ENCODE data around the gene MYO1E. TPM values are rescaled to one million over a fixed set of nuclear protein-coding genes. Genes with fewer than 3 reads are reported as not detected.

Gene MYO1E
- total and polyA plus RNA-seq, 4 donors: 6.7 to 70.9 (median 21.6) TPM

DNA sequence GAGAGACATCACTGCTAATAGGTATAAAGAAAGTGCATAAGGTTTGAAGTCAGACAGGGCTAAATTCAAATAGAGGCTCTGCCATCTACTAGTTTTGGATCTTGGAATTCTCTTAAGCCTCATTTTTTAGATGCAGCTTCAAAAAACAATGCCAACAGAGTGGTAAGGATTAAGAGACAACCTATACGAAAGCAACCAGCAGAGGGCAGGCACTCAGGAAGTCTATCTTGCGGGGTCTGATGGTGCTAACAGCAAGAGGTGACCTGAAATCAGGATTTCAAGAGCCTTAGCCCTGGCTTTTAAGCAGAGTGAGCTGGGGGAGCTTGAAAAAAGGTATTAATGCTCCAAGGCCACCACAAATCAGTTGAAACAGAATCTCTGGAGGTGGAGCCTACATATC is 125.3 kb downstream of the MYO1E start:
- 5% methylated on average over 2 of the region's 2 CpGs for WGBS

More for the DNA sequence above, 125.3 kb downstream of the MYO1E start:
- Histone ChIP-seq H3K36me3 (ENCODE audit: control insufficient read depth in 4 of 4, insufficient read depth in 3 of 4, low read depth in 1 of 4, low read length in 3 of 4) (peaks cover 0 to 13% (median 2%) of the 10 kb centered on the region in 4 donors), H3K9ac (ENCODE audit: low read depth in 1 of 2, low read length in 2 of 2) (no peak overlapping the region), H3K27ac (ENCODE audit: low read depth in 1 of 2, low read length in 2 of 2) (no peak overlapping the region), H3K27me3 (ENCODE audit: control insufficient read depth in 4 of 4, insufficient read depth in 4 of 4, low read length in 3 of 4) (no peaks in the 10 kb centered on the region), H3K4me3 (ENCODE audit: low read depth in 1 of 3, low read length in 3 of 3) (no peak overlapping the region), H3K4me1 (ENCODE audit: control insufficient read depth in 4 of 4, insufficient read depth in 4 of 4, low read length in 3 of 4) (peaks cover 3 to 11% (median 9%) of the 10 kb centered on the region in 4 donors), H3K9me3 (ENCODE audit: control insufficient read depth in 4 of 4, low read length in 3 of 4) (no peaks in the 10 kb centered on the region)
- TF ChIP-seq HNF4G (IDR thresholded peaks at IDR 0.05): no peak
- no peak for TF ChIP-seq GABPA (IDR thresholded peaks at IDR 0.05 in 1 of 2, conservative IDR thresholded peaks at IDR 0.05 in 1 of 2)
- TF ChIP-seq FOXA2 (IDR thresholded peaks at IDR 0.05): no peak
- no peak for TF ChIP-seq EGR1 (IDR thresholded peaks at IDR 0.05; ENCODE audit: low read depth in 2 of 2)
- TF ChIP-seq TAF1 (conservative IDR thresholded peaks at IDR 0.05): no peak
- TF ChIP-seq, protein P1, sequence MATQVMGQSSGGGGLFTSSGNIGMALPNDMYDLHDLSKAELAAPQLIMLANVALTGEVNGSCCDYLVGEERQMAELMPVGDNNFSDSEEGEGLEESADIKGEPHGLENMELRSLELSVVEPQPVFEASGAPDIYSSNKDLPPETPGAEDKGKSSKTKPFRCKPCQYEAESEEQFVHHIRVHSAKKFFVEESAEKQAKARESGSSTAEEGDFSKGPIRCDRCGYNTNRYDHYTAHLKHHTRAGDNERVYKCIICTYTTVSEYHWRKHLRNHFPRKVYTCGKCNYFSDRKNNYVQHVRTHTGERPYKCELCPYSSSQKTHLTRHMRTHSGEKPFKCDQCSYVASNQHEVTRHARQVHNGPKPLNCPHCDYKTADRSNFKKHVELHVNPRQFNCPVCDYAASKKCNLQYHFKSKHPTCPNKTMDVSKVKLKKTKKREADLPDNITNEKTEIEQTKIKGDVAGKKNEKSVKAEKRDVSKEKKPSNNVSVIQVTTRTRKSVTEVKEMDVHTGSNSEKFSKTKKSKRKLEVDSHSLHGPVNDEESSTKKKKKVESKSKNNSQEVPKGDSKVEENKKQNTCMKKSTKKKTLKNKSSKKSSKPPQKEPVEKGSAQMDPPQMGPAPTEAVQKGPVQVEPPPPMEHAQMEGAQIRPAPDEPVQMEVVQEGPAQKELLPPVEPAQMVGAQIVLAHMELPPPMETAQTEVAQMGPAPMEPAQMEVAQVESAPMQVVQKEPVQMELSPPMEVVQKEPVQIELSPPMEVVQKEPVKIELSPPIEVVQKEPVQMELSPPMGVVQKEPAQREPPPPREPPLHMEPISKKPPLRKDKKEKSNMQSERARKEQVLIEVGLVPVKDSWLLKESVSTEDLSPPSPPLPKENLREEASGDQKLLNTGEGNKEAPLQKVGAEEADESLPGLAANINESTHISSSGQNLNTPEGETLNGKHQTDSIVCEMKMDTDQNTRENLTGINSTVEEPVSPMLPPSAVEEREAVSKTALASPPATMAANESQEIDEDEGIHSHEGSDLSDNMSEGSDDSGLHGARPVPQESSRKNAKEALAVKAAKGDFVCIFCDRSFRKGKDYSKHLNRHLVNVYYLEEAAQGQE (IDR thresholded peaks at IDR 0.05): no peak
- TF ChIP-seq YY1 (IDR thresholded peaks at IDR 0.05): no peak
- TF ChIP-seq, protein P2, sequence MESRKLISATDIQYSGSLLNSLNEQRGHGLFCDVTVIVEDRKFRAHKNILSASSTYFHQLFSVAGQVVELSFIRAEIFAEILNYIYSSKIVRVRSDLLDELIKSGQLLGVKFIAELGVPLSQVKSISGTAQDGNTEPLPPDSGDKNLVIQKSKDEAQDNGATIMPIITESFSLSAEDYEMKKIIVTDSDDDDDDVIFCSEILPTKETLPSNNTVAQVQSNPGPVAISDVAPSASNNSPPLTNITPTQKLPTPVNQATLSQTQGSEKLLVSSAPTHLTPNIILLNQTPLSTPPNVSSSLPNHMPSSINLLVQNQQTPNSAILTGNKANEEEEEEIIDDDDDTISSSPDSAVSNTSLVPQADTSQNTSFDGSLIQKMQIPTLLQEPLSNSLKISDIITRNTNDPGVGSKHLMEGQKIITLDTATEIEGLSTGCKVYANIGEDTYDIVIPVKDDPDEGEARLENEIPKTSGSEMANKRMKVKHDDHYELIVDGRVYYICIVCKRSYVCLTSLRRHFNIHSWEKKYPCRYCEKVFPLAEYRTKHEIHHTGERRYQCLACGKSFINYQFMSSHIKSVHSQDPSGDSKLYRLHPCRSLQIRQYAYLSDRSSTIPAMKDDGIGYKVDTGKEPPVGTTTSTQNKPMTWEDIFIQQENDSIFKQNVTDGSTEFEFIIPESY (IDR thresholded peaks at IDR 0.05): no peak
- TF ChIP-seq SP1 (IDR thresholded peaks at IDR 0.05): no peak
- no peak for TF ChIP-seq ATF3 (IDR thresholded peaks at IDR 0.05)
- no peak for TF ChIP-seq FOXA1 (IDR thresholded peaks at IDR 0.05)
- no peak for TF ChIP-seq RXRA (IDR thresholded peaks at IDR 0.05)
- TF ChIP-seq, protein P3, sequence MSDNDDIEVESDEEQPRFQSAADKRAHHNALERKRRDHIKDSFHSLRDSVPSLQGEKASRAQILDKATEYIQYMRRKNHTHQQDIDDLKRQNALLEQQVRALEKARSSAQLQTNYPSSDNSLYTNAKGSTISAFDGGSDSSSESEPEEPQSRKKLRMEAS (IDR thresholded peaks at IDR 0.05): no peak
- TF ChIP-seq RAD21 (IDR thresholded peaks at IDR 0.05): peak; percentile 88 to 91
- peak; percentile 58 for TF ChIP-seq CTCF (IDR thresholded peaks at IDR 0.05; ENCODE audit: low read depth, low read length, missing input control)
- TF ChIP-seq NR2F2 (IDR thresholded peaks at IDR 0.05): no peak
- peak; percentile 43 for DNase-seq (ENCODE audit: low spot score)

Data from liver (tissue), 9 donors.